Fibroblast of skin of abdomen (primary cell): ENCODE measurements around the gene ATP5F1C.

Experiments
- DNase-seq: peaks from one replicate; pipeline ENCODE4 v3.0.0-alpha.2; 2013

ATP5F1C gene

DNA sequence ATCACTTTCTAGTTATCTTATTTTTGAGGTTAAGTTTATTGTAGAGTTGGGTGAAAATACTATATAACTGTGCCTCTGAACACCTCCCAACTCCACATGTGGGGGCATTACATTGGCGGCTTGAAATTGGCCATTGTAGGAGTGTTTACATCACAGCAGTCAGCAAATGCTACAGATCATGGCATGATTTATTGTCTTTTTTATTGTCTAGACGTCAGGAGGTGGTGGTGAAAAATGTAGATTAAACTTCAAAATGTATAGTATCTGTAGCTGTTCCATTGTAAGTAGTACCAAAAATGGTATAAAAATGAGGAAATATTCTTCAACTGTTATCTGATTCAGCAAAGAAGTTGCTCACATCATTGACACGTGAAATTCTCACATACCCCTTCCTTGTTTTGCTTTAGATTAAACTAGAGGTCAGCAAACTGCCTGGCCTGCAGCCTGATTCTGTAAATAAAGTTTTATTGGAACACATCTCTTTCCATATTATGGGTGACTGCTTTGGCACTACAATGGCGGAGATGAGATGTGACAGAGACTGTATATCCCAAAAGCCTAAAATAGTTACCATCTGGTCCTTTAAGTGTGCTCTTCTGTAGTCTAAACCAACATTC is 65.4 kb downstream of the ATP5F1C start:
- DNase-seq, result no peak

DNA sequence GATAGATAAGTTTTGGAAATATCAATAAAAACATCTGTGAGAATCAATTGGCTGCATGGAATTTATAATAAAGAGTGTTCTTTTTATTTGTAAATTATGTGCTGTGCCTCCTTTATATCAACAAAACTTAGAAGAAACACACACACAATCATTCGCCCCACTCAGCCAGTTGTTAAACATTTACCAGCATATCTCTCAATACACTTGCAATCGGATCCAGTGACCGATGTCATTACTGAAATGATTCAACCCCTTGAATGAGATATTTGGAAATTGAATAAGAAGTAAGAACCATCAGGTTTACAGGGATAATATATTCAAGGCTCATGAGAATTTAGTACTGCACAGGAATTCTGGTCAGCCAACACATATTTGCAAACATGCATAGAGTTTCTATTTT is 65.9 kb downstream of the ATP5F1C start:
- DNase-seq, result no peak

DNA sequence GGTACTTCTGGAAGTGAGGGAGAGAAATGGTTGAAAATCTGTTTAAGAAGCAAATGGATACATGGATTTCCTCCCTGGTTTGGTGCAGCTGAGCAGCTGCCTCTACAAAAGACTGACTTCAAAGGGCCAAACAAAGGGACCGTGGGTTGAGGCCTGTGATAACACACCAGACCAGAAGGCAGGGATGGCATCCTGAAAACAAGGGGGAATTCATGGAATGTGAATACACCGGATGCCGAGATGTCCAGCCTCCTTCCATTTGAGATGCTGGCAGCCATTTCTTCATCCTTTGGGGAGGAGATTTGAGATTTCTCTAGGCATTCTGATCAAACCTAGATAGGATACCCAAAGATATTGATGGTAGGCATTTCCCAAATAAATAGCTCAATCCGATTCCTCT is 67.2 kb downstream of the ATP5F1C start:
- DNase-seq, result peak; percentile 5

DNA sequence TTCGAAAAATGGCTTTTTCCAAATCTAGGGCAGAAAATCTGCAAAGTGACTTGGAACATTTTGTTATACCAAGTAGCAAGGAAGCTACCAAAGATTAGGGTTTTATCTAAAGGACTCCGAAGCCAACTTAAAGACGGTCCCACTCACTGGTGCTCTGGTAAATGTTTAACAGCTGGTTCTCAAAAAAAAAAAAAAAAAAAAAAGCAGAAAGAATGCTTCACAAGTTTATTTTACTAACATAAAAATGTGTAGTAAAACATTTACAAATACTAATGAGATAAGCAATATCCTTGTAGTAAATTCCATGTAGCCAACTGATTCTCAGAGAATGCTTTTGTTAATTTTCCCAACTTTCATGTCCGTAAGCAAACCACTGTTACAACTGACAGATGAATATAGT is 68.7 kb downstream of the ATP5F1C start:
- DNase-seq, result no peak

DNA sequence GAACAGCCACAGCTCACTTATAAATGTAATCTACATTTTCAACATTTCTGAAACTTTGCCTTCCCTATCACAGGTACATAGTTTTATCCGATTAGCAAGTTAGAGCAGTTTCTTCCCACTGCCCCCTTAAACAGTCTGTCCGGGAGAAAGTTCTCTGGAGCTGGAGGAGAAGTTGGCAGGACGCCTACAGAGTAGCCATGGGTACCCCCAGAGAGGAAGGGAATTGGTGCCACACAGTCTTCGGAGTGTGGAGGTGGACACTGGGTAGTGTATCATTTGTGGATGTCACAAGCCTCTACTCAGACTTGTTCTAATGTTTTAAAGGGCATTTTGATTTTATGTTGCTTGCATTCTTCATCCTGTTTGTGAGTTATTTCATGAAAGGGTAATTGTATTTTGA is 69.3 kb downstream of the ATP5F1C start:
- DNase-seq, result no peak
